HepG2 (cell line): ENCODE measurements around the gene DPH7. TPM values are rescaled to one million over a fixed set of nuclear protein-coding genes. Genes with fewer than 3 reads are reported as not detected.

Source experiments
- ATAC-seq: fragments of 200-7000 bp; cut with Tn5 transposase; 3 replicates; pipeline ENCODE4 v1.9.1; 2020; ENCODE audit warnings: mild to moderate bottlenecking, moderate library complexity
- BruUV-seq: library from RNA; stranded (reverse); fragments of 400-500 nt; replicated peaks from 2 replicates; lab custom pipeline; 2021; lab: Mats Ljungman, UMichigan
- CTCF ChIA-PET: fragments of 300-600 bp; formaldehyde crosslinking; extraction: SDS; loops from one replicate; lab custom pipeline; 2021; ENCODE audit warnings: low total read pairs, inconsistent platforms, low intra/inter-chr PET ratio; lab: Yijun Ruan, JAX
- POLR2A ChIA-PET: fragments of 350-600 bp; sonication (Branson Sonifier 250); formaldehyde crosslinking; loops from one replicate; lab custom pipeline; 2020; ENCODE audit warnings: antibody characterized with exemption, inconsistent platforms; lab: Yijun Ruan, JAX
- DNase-seq: peaks from one replicate; pipeline ENCODE4 v3.0.0-alpha.2; 2015; ENCODE audit warnings: low spot score
- FAIRE-seq: peaks from 3 replicates; lab custom pipeline; 2011; peaks lifted over from hg19 to GRCh38; lab: Jason Lieb, UNC
- H2AFZ ChIP-seq: one replicate; pipeline ENCODE4 v1.6.1; 2011; ENCODE audit warnings: low read length, inconsistent platforms
- H3K27ac ChIP-seq: fragments of 300-600 bp; 3 replicates; pipeline ENCODE4 v1.8.0; 2011; ENCODE audit warnings: mixed run types, mild to moderate bottlenecking, mixed read lengths, low read length, inconsistent platforms; ENCODE audit not compliant: insufficient read depth; ENCODE audit errors: extremely low read length
- H3K27me3 ChIP-seq, 2 experiments: fragments of 200-600 bp in 1 of 2; 2 replicates in 1 of 2; 3 replicates in 1 of 2; pipeline versions ENCODE4 v1.6.0 to v1.8.0; 2011; ENCODE audit warnings: low read length in 2 of 2, mild to moderate bottlenecking in 2 of 2, moderate library complexity in 2 of 2, inconsistent platforms in 1 of 2; ENCODE audit not compliant: insufficient read depth in 2 of 2, control insufficient read depth in 1 of 2
- H3K36me3 ChIP-seq, 2 experiments: fragments of 200-600 bp in 1 of 2; replicated peaks in 1 of 2; 2 replicates in 1 of 2; 3 replicates in 1 of 2; pipeline versions ENCODE4 v1.5.1 to v1.8.0; 2011; ENCODE audit warnings: low read length in 2 of 2, inconsistent platforms in 1 of 2; ENCODE audit not compliant: insufficient read depth in 2 of 2, control insufficient read depth in 1 of 2
- H3K4me1 ChIP-seq: 2 replicates; pipeline ENCODE4 v1.5.1; 2012; ENCODE audit warnings: low read length, inconsistent platforms; ENCODE audit not compliant: insufficient read depth
- H3K4me2 ChIP-seq: 2 replicates; pipeline ENCODE4 v1.6.0; 2011; ENCODE audit warnings: low read depth, low read length, inconsistent platforms
- H3K4me3 ChIP-seq, 3 experiments: fragments of 200-600 bp in 1 of 3; sonication (generic), shearing (Covaris generic) in 1 of 3; replicated peaks in 1 of 3; 2 replicates each; pipeline ENCODE4 v1.5.1; 2011 to 2016; ENCODE audit warnings: low read length in 3 of 3, inconsistent platforms in 2 of 3, low read depth in 2 of 3, mild to moderate bottlenecking in 2 of 3, control low read depth in 1 of 3, mixed read lengths in 1 of 3; ENCODE audit not compliant: insufficient read depth in 1 of 3
- H3K79me2 ChIP-seq: one replicate; pipeline ENCODE4 v1.6.1; 2011; ENCODE audit warnings: low read length, inconsistent platforms; ENCODE audit not compliant: insufficient read depth
- H3K9ac ChIP-seq: 2 replicates; pipeline ENCODE4 v1.6.0; 2011; ENCODE audit warnings: mild to moderate bottlenecking, low read depth, low read length, inconsistent platforms; ENCODE audit not compliant: insufficient read depth
- H3K9me3 ChIP-seq: 2 replicates; pipeline ENCODE4 v1.5.1; 2012; ENCODE audit warnings: mild to moderate bottlenecking, low read length
- H4K20me1 ChIP-seq: 2 replicates; pipeline ENCODE4 v1.6.0; 2011; ENCODE audit warnings: inconsistent platforms, mild to moderate bottlenecking, low read length, moderate library complexity; ENCODE audit not compliant: insufficient read depth
- AGO1 ChIP-seq: fragments of 200-400 bp; formaldehyde crosslinking; IDR thresholded peaks from 2 replicates; pipeline ENCODE4 v1.6.1; 2017; ENCODE audit warnings: mild to moderate bottlenecking, low read depth, low read length, moderate library complexity; ENCODE audit not compliant: poor library complexity, severe bottlenecking
- CENPBD1 ChIP-seq: sonication (generic); formaldehyde crosslinking; IDR thresholded peaks from 2 replicates; pipeline ENCODE4 v1.8.0; 2022; ENCODE audit warnings: missing genetic modification reagents, low read depth, mild to moderate bottlenecking, borderline replicate concordance
- DNMT3B ChIP-seq: conservative IDR thresholded peaks from 2 replicates; pipeline ENCODE4 v1.6.1; 2016; ENCODE audit warnings: missing biosample characterization, control low read depth
- ETV5 ChIP-seq: IDR thresholded peaks from 2 replicates; pipeline ENCODE4 v1.6.1; 2018; ENCODE audit warnings: missing biosample characterization, missing genetic modification reagents, inconsistent platforms, borderline replicate concordance
- FOXP1 ChIP-seq, 2 experiments: fragments of 450-650 bp in 1 of 2; IDR thresholded peaks; 2 replicates each; pipeline ENCODE4 v1.6.1; 2017 to 2018; ENCODE audit warnings: antibody characterized with exemption in 1 of 2
- KDM4B ChIP-seq: sonication (generic); formaldehyde crosslinking; IDR thresholded peaks from 2 replicates; pipeline ENCODE4 v1.4.0; 2020; ENCODE audit warnings: missing genetic modification reagents
- MIER3 ChIP-seq: IDR thresholded peaks from 2 replicates; pipeline ENCODE4 v1.6.1; 2016; ENCODE audit warnings: missing compliant biosample characterization, borderline replicate concordance
- NFATC3 ChIP-seq: sonication (generic); formaldehyde crosslinking; IDR thresholded peaks from 2 replicates; pipeline ENCODE4 v1.5.1; 2020; ENCODE audit warnings: mild to moderate bottlenecking, missing genetic modification reagents
- PRMT3 ChIP-seq: sonication (generic); formaldehyde crosslinking; IDR thresholded peaks from 2 replicates; pipeline ENCODE4 v1.8.1; 2022; ENCODE audit warnings: low read depth, mild to moderate bottlenecking, moderate library complexity, missing genetic modification reagents, borderline replicate concordance
- SPEN ChIP-seq: sonication (generic); formaldehyde crosslinking; IDR thresholded peaks from 2 replicates; pipeline ENCODE4 v1.5.1; 2020; ENCODE audit warnings: low read depth, mild to moderate bottlenecking, missing genetic modification reagents
- ZBTB2 ChIP-seq: sonication (generic); formaldehyde crosslinking; IDR thresholded peaks from 2 replicates; pipeline ENCODE4 v1.8.0; 2022; ENCODE audit warnings: low read depth, missing genetic modification reagents
- ZNF136 ChIP-seq: sonication (generic); formaldehyde crosslinking; IDR thresholded peaks from 2 replicates; pipeline ENCODE4 v1.8.1; 2022; ENCODE audit warnings: low read depth, mild to moderate bottlenecking, moderate library complexity, missing genetic modification reagents
- ZNF207 ChIP-seq: fragments of 450-650 bp; IDR thresholded peaks from 2 replicates; pipeline ENCODE4 v1.6.1; 2016; ENCODE audit warnings: antibody characterized with exemption, borderline replicate concordance
- ZNF3 ChIP-seq: IDR thresholded peaks from 2 replicates; pipeline ENCODE4 v1.7.0; 2017; ENCODE audit warnings: inconsistent platforms
- ZNF496 ChIP-seq: sonication (generic); formaldehyde crosslinking; IDR thresholded peaks from 2 replicates; pipeline ENCODE4 v1.8.1; 2023; ENCODE audit warnings: mild to moderate bottlenecking, moderate library complexity, missing genetic modification reagents; ENCODE audit not compliant: insufficient replicate concordance
- ZNF501 ChIP-seq: sonication (generic); formaldehyde crosslinking; IDR thresholded peaks from 2 replicates; pipeline ENCODE4 v1.5.1; 2020; ENCODE audit warnings: mild to moderate bottlenecking, moderate library complexity, missing genetic modification reagents
- ZNF598 ChIP-seq: sonication (generic); formaldehyde crosslinking; IDR thresholded peaks from 2 replicates; pipeline ENCODE4 v1.5.1; 2020; ENCODE audit warnings: mild to moderate bottlenecking, missing genetic modification reagents, borderline replicate concordance
- WGBS: methylation state at CpG from one replicate; pipeline ENCODE4 v1.1.6; 2017; ENCODE audit warnings: low lambda C conversion rate; 5-methylcytosine and 5-hydroxymethylcytosine counted together
- in situ Hi-C: cut with HindIII; loops from 2 replicates; pipeline ENCODE4 v1.10.0; 2017; ENCODE audit warnings: low pct_unique_long_range_greater_than_20kb; ENCODE audit not compliant: extremely low pct_ligation_motif_present
- intact Hi-C: fragments of 100-400 bp; cut with micrococcal nuclease; formaldehyde crosslinking; loops from one replicate; pipeline ENCODE4 v1.10.0; 2022; ENCODE audit not compliant: unreplicated experiment
- polyA plus RNA-seq, 8 experiments: library from polyadenylated mRNA; depleted of rRNA in 3 of 8; stranded (reverse) in 7 of 8; unstranded in 1 of 8; fragments of >200 nt; fragmentation: Illumina TruSeq in 4 of 8; extraction: Trizol in 4 of 8; gene quantifications; 2 replicates each; pipeline versions ENCODE4 v1.2.1 to v1.2.3, GENCODE V29; 2011 to 2016; ENCODE audit warnings: low read depth in 4 of 8, missing spikeins in 1 of 8, mixed read lengths in 1 of 8; ENCODE audit not compliant: insufficient read depth in 1 of 8
- total RNA-seq, 5 experiments: library from RNA; depleted of rRNA; stranded (reverse); fragments of >200 nt; fragmentation: Illumina TruSeq; extraction: Trizol; gene quantifications; 2 replicates each; pipeline ENCODE4 v1.2.3, GENCODE V29; 2016; ENCODE audit warnings: low read depth in 1 of 5
- TF ChIP-seq, protein P1 (sequence below): IDR thresholded peaks from 2 replicates; pipeline ENCODE4 v1.6.1; 2016
- TF ChIP-seq, protein P2 (sequence below): IDR thresholded peaks from 2 replicates; pipeline ENCODE4 v1.6.1; 2016; ENCODE audit warnings: missing compliant biosample characterization, missing genetic modification reagents, borderline replicate concordance
- TF ChIP-seq, protein P3 (sequence below): sonication (generic); formaldehyde crosslinking; IDR thresholded peaks from 2 replicates; pipeline ENCODE4 v1.9.0; 2022; ENCODE audit warnings: missing genetic modification reagents, mild to moderate bottlenecking, borderline replicate concordance

Gene DPH7
- total and polyA plus RNA-seq, 2 of the 13 experiments (the other 11 are each of a cell fraction or from before 2014, with no cell fraction given) = 27.6 to 31.6 TPM

GRCh38 chr9:137579259-137579604 lies 507 bp upstream of the DPH7 start:
- peaks cover 24% of the 10 kb centered on the region for H3K79me2 ChIP-seq
- ChIA-PET POLR2A (interaction anchor here (1.2 to 2.1 kb wide), 4 partner anchors 9 to 27 kb away, joined by 4 to 8 read pairs (median 7); partner anchors contain the start of genes MRPL41 and ZMYND19), CTCF (interaction anchor here (1.6 kb wide), 1 partner anchor 20 kb away, joined by 3 read pairs; no protein-coding TSS in a partner anchor)
- peak overlapping the region; percentile 58 to 98 (median 70) for H3K4me3 ChIP-seq
- in situ Hi-C loops = no loop called here
- TSS peak; percentile 70 for BruUV-seq
- peak overlapping the region; percentile 86 for H3K27ac ChIP-seq
- H4K20me1 ChIP-seq = no peaks in the 10 kb centered on the region; the same call in 1 of the 2 replicates
- ATAC-seq (no peak; the same call in 2 of the 3 replicates), FAIRE-seq (no peak), DNase-seq (no peak)
- H3K4me2 ChIP-seq = peak overlapping the region; percentile 70
- H3K9ac ChIP-seq = peak overlapping the region; percentile 92
- 39% methylated on average over 7 of the region's 19 CpGs for WGBS
- no peaks in the 10 kb centered on the region for H3K9me3 ChIP-seq
- H3K36me3 ChIP-seq = peaks cover 16 to 51% of the 10 kb centered on the region in 2 experiments; a peak in 4 of 5 replicates
- intact Hi-C loops = loop anchor here (1.0 kb wide), 1 partner anchor 26 kb away; the partner anchor contains the start of gene ARRDC1
- no peaks in the 10 kb centered on the region for H3K27me3 ChIP-seq
- H3K4me1 ChIP-seq = peaks cover 30% of the 10 kb centered on the region
- H2AFZ ChIP-seq = no peak overlapping the region
- TF ChIP-seq SPEN (CRISPR knock-in tag) (no peak), ZNF3 (CRISPR knock-in tag) (no peak), ZNF598 (CRISPR knock-in tag) (0 out of 2 replicates have a peak, but pooled peaks have one; percentile 6), FOXP1 (IDR thresholded peaks at IDR 0.05) (no peak), FOXP1 (CRISPR knock-in tag; IDR thresholded peaks at IDR 0.05) (no peak), PRMT3 (CRISPR knock-in tag) (no peak), NFATC3 (CRISPR knock-in tag) (no peak), AGO1 (peak; percentile 42), CENPBD1 (CRISPR knock-in tag) (no peak), MIER3 (CRISPR knock-in tag) (no peak), ETV5 (CRISPR knock-in tag) (no peak), ZNF207 (no peak), ZNF501 (CRISPR knock-in tag) (no peak), ZNF136 (CRISPR knock-in tag) (0 out of 2 replicates have a peak, but pooled peaks have one; percentile 23), ZNF496 (CRISPR knock-in tag) (no peak), ZBTB2 (CRISPR knock-in tag) (no peak), DNMT3B (CRISPR knock-in tag) (no peak), KDM4B (CRISPR knock-in tag) (no peak)
- TF ChIP-seq, protein P1, sequence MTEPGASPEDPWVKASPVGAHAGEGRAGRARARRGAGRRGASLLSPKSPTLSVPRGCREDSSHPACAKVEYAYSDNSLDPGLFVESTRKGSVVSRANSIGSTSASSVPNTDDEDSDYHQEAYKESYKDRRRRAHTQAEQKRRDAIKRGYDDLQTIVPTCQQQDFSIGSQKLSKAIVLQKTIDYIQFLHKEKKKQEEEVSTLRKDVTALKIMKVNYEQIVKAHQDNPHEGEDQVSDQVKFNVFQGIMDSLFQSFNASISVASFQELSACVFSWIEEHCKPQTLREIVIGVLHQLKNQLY (CRISPR knock-in tag) = no peak
- TF ChIP-seq, protein P2, sequence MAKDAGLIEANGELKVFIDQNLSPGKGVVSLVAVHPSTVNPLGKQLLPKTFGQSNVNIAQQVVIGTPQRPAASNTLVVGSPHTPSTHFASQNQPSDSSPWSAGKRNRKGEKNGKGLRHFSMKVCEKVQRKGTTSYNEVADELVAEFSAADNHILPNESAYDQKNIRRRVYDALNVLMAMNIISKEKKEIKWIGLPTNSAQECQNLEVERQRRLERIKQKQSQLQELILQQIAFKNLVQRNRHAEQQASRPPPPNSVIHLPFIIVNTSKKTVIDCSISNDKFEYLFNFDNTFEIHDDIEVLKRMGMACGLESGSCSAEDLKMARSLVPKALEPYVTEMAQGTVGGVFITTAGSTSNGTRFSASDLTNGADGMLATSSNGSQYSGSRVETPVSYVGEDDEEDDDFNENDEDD (CRISPR knock-in tag) = no peak
- TF ChIP-seq, protein P3, sequence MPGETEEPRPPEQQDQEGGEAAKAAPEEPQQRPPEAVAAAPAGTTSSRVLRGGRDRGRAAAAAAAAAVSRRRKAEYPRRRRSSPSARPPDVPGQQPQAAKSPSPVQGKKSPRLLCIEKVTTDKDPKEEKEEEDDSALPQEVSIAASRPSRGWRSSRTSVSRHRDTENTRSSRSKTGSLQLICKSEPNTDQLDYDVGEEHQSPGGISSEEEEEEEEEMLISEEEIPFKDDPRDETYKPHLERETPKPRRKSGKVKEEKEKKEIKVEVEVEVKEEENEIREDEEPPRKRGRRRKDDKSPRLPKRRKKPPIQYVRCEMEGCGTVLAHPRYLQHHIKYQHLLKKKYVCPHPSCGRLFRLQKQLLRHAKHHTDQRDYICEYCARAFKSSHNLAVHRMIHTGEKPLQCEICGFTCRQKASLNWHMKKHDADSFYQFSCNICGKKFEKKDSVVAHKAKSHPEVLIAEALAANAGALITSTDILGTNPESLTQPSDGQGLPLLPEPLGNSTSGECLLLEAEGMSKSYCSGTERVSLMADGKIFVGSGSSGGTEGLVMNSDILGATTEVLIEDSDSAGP (CRISPR knock-in tag) = no peak
